Small intestine (tissue), 7 donors: ENCODE results near the gene ADCY6. TPM values are rescaled to one million over a fixed set of nuclear protein-coding genes. Genes with fewer than 3 reads are reported as not detected.

ENCODE experiments used
- DNase-seq, 2 donors: peaks; one replicate each; pipeline versions ENCODE4 v3.0.0 to v3.0.0-alpha.2; 2013
- FAIRE-seq: peaks from 2 replicates; lab custom pipeline; 2012; peaks lifted over from hg19 to GRCh38; lab: Jason Lieb, UNC
- H3K27ac ChIP-seq, 3 donors: one replicate each; pipeline ENCODE4 v1.5.1; 2013; ENCODE audit warnings: low read length in 2 of 3, mild to moderate bottlenecking in 2 of 3, control low read depth in 1 of 3, inconsistent platforms in 1 of 3, low read depth in 1 of 3, moderate library complexity in 1 of 3
- H3K27me3 ChIP-seq, 3 donors: one replicate each; pipeline ENCODE4 v1.6.1; 2013; ENCODE audit warnings: low read length in 3 of 3, inconsistent platforms in 1 of 3; ENCODE audit not compliant: control insufficient read depth in 3 of 3, insufficient read depth in 3 of 3
- H3K36me3 ChIP-seq, 3 donors: one replicate each; pipeline ENCODE4 v1.6.1; 2013; ENCODE audit warnings: low read length in 3 of 3, inconsistent platforms in 1 of 3, low read depth in 1 of 3, mild to moderate bottlenecking in 1 of 3, moderate library complexity in 1 of 3; ENCODE audit not compliant: control insufficient read depth in 3 of 3, insufficient read depth in 2 of 3
- H3K4me1 ChIP-seq, 3 donors: one replicate each; pipeline ENCODE4 v1.6.1; 2013; ENCODE audit warnings: low read length in 2 of 3, inconsistent platforms in 1 of 3, low read depth in 1 of 3, mild to moderate bottlenecking in 1 of 3, moderate library complexity in 1 of 3; ENCODE audit not compliant: control insufficient read depth in 3 of 3, insufficient read depth in 2 of 3
- H3K4me3 ChIP-seq, 3 donors: one replicate each; pipeline ENCODE4 v1.5.1; 2013; ENCODE audit warnings: low read length in 3 of 3, control low read depth in 1 of 3, inconsistent platforms in 1 of 3, low read depth in 1 of 3, mild to moderate bottlenecking in 1 of 3, moderate library complexity in 1 of 3
- H3K9me3 ChIP-seq, 2 donors: one replicate each; pipeline ENCODE4 v1.6.1; 2013; ENCODE audit warnings: low read depth in 1 of 2, low read length in 1 of 2; ENCODE audit not compliant: control insufficient read depth in 2 of 2, insufficient read depth in 1 of 2
- WGBS, 3 donors: extraction: QIAGEN DNeasy Blood & Tissue Kit; methylation state at CpG; one replicate each; pipeline ENCODE4 v1.1.7; 2013; 5-methylcytosine and 5-hydroxymethylcytosine counted together
- polyA plus RNA-seq, 4 donors: library from polyadenylated mRNA; stranded (reverse) in 3 of 4; unstranded in 1 of 4; fragments of 200-250 nt in 3 of 4; fragments of 120-200 nt in 1 of 4; gene quantifications; one replicate each; pipeline versions ENCODE4 v1.2.1 to v1.2.3, GENCODE V29; 2013
- donor health status: healthy with polysubstance abuse.
- donor health status: control.
- donor health status: control.
- donor health status: Bipolar disorder and iron deficiency.
- donor health status: healthy.

ADCY6 gene
- polyA plus RNA-seq, 4 donors = 14.1 to 56.6 (median 23.9) TPM

GRCh38 chr12:48812389-48812788 lies 23.5 kb upstream of the ADCY6 start:
- WGBS, 3 donors = 68 to 73% (median 71%) methylated on average over 2 of the region's 2 CpGs
- H3K4me3 ChIP-seq = no peak overlapping the region
- FAIRE-seq (no peak), DNase-seq (no peak)
- no peaks in the 10 kb centered on the region for H3K36me3 ChIP-seq
- peaks cover 0 to 41% (median 7%) of the 10 kb centered on the region in 3 donors for H3K4me1 ChIP-seq
- no peaks in the 10 kb centered on the region for H3K9me3 ChIP-seq
- H3K27me3 ChIP-seq = peaks cover 0 to 3% (median 0%) of the 10 kb centered on the region in 3 donors
- peak overlapping the region in 1 of 3 donors; percentile 36 for H3K27ac ChIP-seq

GRCh38 chr12:48811437-48812090 lies 22.7 kb upstream of the ADCY6 start:
- no peak for FAIRE-seq
- 74 to 83% (median 78%) methylated on average over 5 of the region's 5 CpGs for WGBS, 3 donors
- no peak for DNase-seq
- Histone ChIP-seq H3K27me3 (no peaks in the 10 kb centered on the region), H3K36me3 (no peaks in the 10 kb centered on the region), H3K4me1 (peaks cover 0 to 38% (median 7%) of the 10 kb centered on the region in 3 donors), H3K9me3 (no peaks in the 10 kb centered on the region), H3K4me3 (no peak overlapping the region), H3K27ac (peak overlapping the region in 2 of 3 donors; percentile 13 to 71)

GRCh38 chr12:48810903-48811431 lies 22.1 kb upstream of the ADCY6 start:
- Histone ChIP-seq H3K9me3 (no peaks in the 10 kb centered on the region), H3K27me3 (no peaks in the 10 kb centered on the region), H3K4me3 (no peak overlapping the region), H3K4me1 (peaks cover 0 to 32% (median 4%) of the 10 kb centered on the region in 3 donors), H3K36me3 (no peaks in the 10 kb centered on the region), H3K27ac (peak overlapping the region in 2 of 3 donors; percentile 13 to 71)
- 24 to 52% (median 43%) methylated on average over 5 of the region's 5 CpGs for WGBS, 3 donors
- DNase-seq = peak; percentile 57 to 69
- no peak for FAIRE-seq

GRCh38 chr12:48807981-48808380 lies 19.1 kb upstream of the ADCY6 start:
- H3K27me3 ChIP-seq = no peaks in the 10 kb centered on the region
- no peak overlapping the region for H3K27ac ChIP-seq
- 90 to 94% (median 92%) methylated on average over 3 of the region's 3 CpGs for WGBS, 3 donors
- no peak for FAIRE-seq
- H3K4me3 ChIP-seq = no peak overlapping the region
- no peak for DNase-seq
- no peaks in the 10 kb centered on the region for H3K36me3 ChIP-seq
- peaks cover 0 to 25% (median 0%) of the 10 kb centered on the region in 3 donors for H3K4me1 ChIP-seq
- H3K9me3 ChIP-seq = no peaks in the 10 kb centered on the region

- 45 to 61% (median 46%) methylated on average over 1 of the region's 1 CpG for WGBS, 3 donors
- peaks cover 0 to 3% (median 0%) of the 10 kb centered on the region in 3 donors for H3K27me3 ChIP-seq
- H3K27ac ChIP-seq = no peak overlapping the region
- H3K9me3 ChIP-seq = no peaks in the 10 kb centered on the region
- H3K4me1 ChIP-seq = peaks cover 0 to 7% (median 0%) of the 10 kb centered on the region in 3 donors
- DNase-seq (no peak), FAIRE-seq (no peak)
- no peak overlapping the region for H3K4me3 ChIP-seq
- H3K36me3 ChIP-seq = no peaks in the 10 kb centered on the region
Observed at GRCh38 chr12:48803675-48804074, 14.8 kb upstream of the ADCY6 start.

- Histone ChIP-seq H3K4me1 (peaks cover 0 to 11% (median 0%) of the 10 kb centered on the region in 3 donors), H3K27me3 (peaks cover 0 to 3% (median 0%) of the 10 kb centered on the region in 3 donors), H3K27ac (no peak overlapping the region), H3K9me3 (no peaks in the 10 kb centered on the region), H3K36me3 (no peaks in the 10 kb centered on the region), H3K4me3 (no peak overlapping the region)
- DNase-seq = no peak
- FAIRE-seq = no peak
- 83 to 84% (median 84%) methylated on average over 14 of the region's 14 CpGs for WGBS, 3 donors
Observed at GRCh38 chr12:48800971-48801370, 12.1 kb upstream of the ADCY6 start.

GRCh38 chr12:48800457-48800856 lies 11.6 kb upstream of the ADCY6 start:
- Histone ChIP-seq H3K27ac (no peak overlapping the region), H3K4me1 (peaks cover 0 to 16% (median 0%) of the 10 kb centered on the region in 3 donors), H3K4me3 (no peak overlapping the region), H3K9me3 (no peaks in the 10 kb centered on the region), H3K27me3 (peaks cover 0 to 3% (median 0%) of the 10 kb centered on the region in 3 donors), H3K36me3 (no peaks in the 10 kb centered on the region)
- no peak for FAIRE-seq
- 88 to 90% (median 89%) methylated on average over 14 of the region's 14 CpGs for WGBS, 3 donors
- DNase-seq = peak in 1 of 2 donors; percentile 1

GRCh38 chr12:48796976-48797375 lies 8.1 kb upstream of the ADCY6 start:
- no peaks in the 10 kb centered on the region for H3K9me3 ChIP-seq
- 76 to 82% (median 80%) methylated on average over 3 of the region's 3 CpGs for WGBS, 3 donors

More at GRCh38 chr12:48796976-48797375, 8.1 kb upstream of the ADCY6 start:
- no peaks in the 10 kb centered on the region for H3K36me3 ChIP-seq
- H3K27me3 ChIP-seq = peaks cover 0 to 3% (median 0%) of the 10 kb centered on the region in 3 donors
- H3K27ac ChIP-seq = no peak overlapping the region
- peaks cover 0 to 19% (median 0%) of the 10 kb centered on the region in 3 donors for H3K4me1 ChIP-seq
- DNase-seq = no peak
- H3K4me3 ChIP-seq = no peak overlapping the region
- no peak for FAIRE-seq
